ENCODE measurements around the gene ZDHHC14. TPM values are rescaled to one million over a fixed set of nuclear protein-coding genes. Genes with fewer than 3 reads are reported as not detected.

ZDHHC14 gene
- total RNA-seq, 1 experiment from 2014 or later: 17.3 TPM

GRCh38 chr6:157721830-157722229, 340.8 kb downstream of the ZDHHC14 start:
- Mint-ChIP-seq H3K9me3 (ENCODE audit: low read depth, unreplicated experiment) (peaks cover 6% of the 10 kb centered on the region), H3K27ac (ENCODE audit: unreplicated experiment) (no peak overlapping the region), H3K36me3 (ENCODE audit: insufficient read depth, unreplicated experiment) (no peaks in the 10 kb centered on the region), H3K4me1 (ENCODE audit: low read depth, unreplicated experiment) (peaks cover 4% of the 10 kb centered on the region), H3K27me3 (ENCODE audit: unreplicated experiment) (no peaks in the 10 kb centered on the region), H3K4me3 (ENCODE audit: low read depth, unreplicated experiment) (no peak overlapping the region)
- no TSS peak for BruUV-seq (replicated peaks)
- no peak for TF ChIP-seq CTCF (IDR thresholded peaks at IDR 0.05; ENCODE audit: unreplicated experiment)
- intact Hi-C loops (cut with micrococcal nuclease; ENCODE audit: unreplicated experiment): no loop called here
- CTCF ChIA-PET: no interaction called here
- DNase-seq: no peak

- no peaks in the 10 kb centered on the region for H3K36me3 Mint-ChIP-seq (ENCODE audit: insufficient read depth, unreplicated experiment)
- BruUV-seq (replicated peaks): no TSS peak
- peaks cover 20% of the 10 kb centered on the region for H3K4me1 Mint-ChIP-seq (ENCODE audit: low read depth, unreplicated experiment)
- CTCF ChIA-PET: no interaction called here
- no peak overlapping the region for H3K27ac Mint-ChIP-seq (ENCODE audit: unreplicated experiment)
- no peak for DNase-seq
- intact Hi-C loops (cut with micrococcal nuclease; ENCODE audit: unreplicated experiment): no loop called here
- H3K27me3 Mint-ChIP-seq (ENCODE audit: unreplicated experiment): no peaks in the 10 kb centered on the region
- H3K4me3 Mint-ChIP-seq (ENCODE audit: low read depth, unreplicated experiment): no peak overlapping the region
- H3K9me3 Mint-ChIP-seq (ENCODE audit: low read depth, unreplicated experiment): peaks cover 6% of the 10 kb centered on the region
- TF ChIP-seq CTCF (IDR thresholded peaks at IDR 0.05; ENCODE audit: unreplicated experiment): no peak
Measured at GRCh38 chr6:157723376-157723775, 342.4 kb downstream of the ZDHHC14 start.

- CTCF ChIA-PET: no interaction called here
- peaks cover 6% of the 10 kb centered on the region for H3K9me3 Mint-ChIP-seq (ENCODE audit: low read depth, unreplicated experiment)
- H3K27ac Mint-ChIP-seq (ENCODE audit: unreplicated experiment): no peak overlapping the region
- no peak overlapping the region for H3K4me3 Mint-ChIP-seq (ENCODE audit: low read depth, unreplicated experiment)
- peaks cover 21% of the 10 kb centered on the region for H3K4me1 Mint-ChIP-seq (ENCODE audit: low read depth, unreplicated experiment)
- BruUV-seq (replicated peaks): no TSS peak
- intact Hi-C loops (cut with micrococcal nuclease; ENCODE audit: unreplicated experiment): no loop called here
- no peaks in the 10 kb centered on the region for H3K27me3 Mint-ChIP-seq (ENCODE audit: unreplicated experiment)
- no peak for TF ChIP-seq CTCF (IDR thresholded peaks at IDR 0.05; ENCODE audit: unreplicated experiment)
- no peak for DNase-seq
- no peaks in the 10 kb centered on the region for H3K36me3 Mint-ChIP-seq (ENCODE audit: insufficient read depth, unreplicated experiment)
Measured at GRCh38 chr6:157724138-157724820, 343.3 kb downstream of the ZDHHC14 start.

GRCh38 chr6:157724960-157725741, 344.2 kb downstream of the ZDHHC14 start:
- intact Hi-C loops (cut with micrococcal nuclease; ENCODE audit: unreplicated experiment): no loop called here
- Mint-ChIP-seq H3K27me3 (ENCODE audit: unreplicated experiment) (no peaks in the 10 kb centered on the region), H3K27ac (ENCODE audit: unreplicated experiment) (no peak overlapping the region), H3K36me3 (ENCODE audit: insufficient read depth, unreplicated experiment) (no peaks in the 10 kb centered on the region), H3K4me3 (ENCODE audit: low read depth, unreplicated experiment) (no peak overlapping the region), H3K9me3 (ENCODE audit: low read depth, unreplicated experiment) (peaks cover 6% of the 10 kb centered on the region), H3K4me1 (ENCODE audit: low read depth, unreplicated experiment) (peaks cover 21% of the 10 kb centered on the region)
- no peak for DNase-seq
- no TSS peak for BruUV-seq (replicated peaks)
- CTCF ChIA-PET: no interaction called here
- TF ChIP-seq CTCF (IDR thresholded peaks at IDR 0.05; ENCODE audit: unreplicated experiment): no peak

Measured in Calu3 (cell line).